GM12892 (cell line): ENCODE data around the gene TRAF3.

Experiments
- POLR2A ChIP-seq: IDR thresholded peaks from 2 replicates; pipeline ENCODE4 v1.6.1; 2011; ENCODE audit warnings: low read depth, low read length, control low read depth
- POLR2AphosphoS5 ChIP-seq: IDR thresholded peaks from 2 replicates; pipeline ENCODE4 v1.6.1; 2011; ENCODE audit warnings: low read depth, low read length, control low read depth

- no peak; the same call in 1 of the 2 replicates for TF ChIP-seq POLR2A
- TF ChIP-seq POLR2AphosphoS5 = no peak; the same call in 1 of the 2 replicates
Measured at GRCh38 chr14:102910442-102910841, 133.2 kb downstream of the TRAF3 start.
